ENCODE measurements around the gene MAMDC2. TPM values are rescaled to one million over a fixed set of nuclear protein-coding genes. Genes with fewer than 3 reads are reported as not detected.

Gene MAMDC2
- total RNA-seq, 2 donors from 2014 or later: 28.8 to 32.5 TPM

DNA sequence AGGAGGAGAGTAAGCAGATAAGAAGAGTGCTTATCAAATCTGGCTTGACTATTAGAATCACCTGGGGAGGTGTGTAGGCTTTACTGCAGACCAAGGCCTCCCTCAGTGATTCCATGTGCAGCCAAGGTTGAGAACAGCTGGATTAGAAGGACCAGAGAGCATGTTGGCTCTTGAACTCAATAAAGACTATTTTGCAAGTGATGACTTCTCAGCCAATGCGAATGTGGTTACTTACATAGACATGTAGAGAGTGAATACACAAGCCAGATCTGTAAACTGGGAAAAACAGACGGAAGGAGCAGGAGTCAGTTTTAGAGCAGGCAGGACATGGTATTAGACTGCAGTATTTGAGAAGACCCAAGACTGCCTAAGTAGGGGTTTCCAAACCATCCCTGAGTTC, 48.5 kb downstream of the MAMDC2 start:
- Histone ChIP-seq H3K27ac (peak overlapping the region; percentile 49 to 52), H3K4me1 (peaks cover 0 to 46% of the 10 kb centered on the region in 2 donors), H3K27me3 (no peaks in the 10 kb centered on the region), H3K36me3 (no peaks in the 10 kb centered on the region), H3K4me3 (no peak overlapping the region), H3K9me3 (no peaks in the 10 kb centered on the region)
- TF ChIP-seq, protein P1, sequence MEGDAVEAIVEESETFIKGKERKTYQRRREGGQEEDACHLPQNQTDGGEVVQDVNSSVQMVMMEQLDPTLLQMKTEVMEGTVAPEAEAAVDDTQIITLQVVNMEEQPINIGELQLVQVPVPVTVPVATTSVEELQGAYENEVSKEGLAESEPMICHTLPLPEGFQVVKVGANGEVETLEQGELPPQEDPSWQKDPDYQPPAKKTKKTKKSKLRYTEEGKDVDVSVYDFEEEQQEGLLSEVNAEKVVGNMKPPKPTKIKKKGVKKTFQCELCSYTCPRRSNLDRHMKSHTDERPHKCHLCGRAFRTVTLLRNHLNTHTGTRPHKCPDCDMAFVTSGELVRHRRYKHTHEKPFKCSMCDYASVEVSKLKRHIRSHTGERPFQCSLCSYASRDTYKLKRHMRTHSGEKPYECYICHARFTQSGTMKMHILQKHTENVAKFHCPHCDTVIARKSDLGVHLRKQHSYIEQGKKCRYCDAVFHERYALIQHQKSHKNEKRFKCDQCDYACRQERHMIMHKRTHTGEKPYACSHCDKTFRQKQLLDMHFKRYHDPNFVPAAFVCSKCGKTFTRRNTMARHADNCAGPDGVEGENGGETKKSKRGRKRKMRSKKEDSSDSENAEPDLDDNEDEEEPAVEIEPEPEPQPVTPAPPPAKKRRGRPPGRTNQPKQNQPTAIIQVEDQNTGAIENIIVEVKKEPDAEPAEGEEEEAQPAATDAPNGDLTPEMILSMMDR (IDR thresholded peaks at IDR 0.05): no peak
- no peak for DNase-seq (ENCODE audit: low spot score)

DNA sequence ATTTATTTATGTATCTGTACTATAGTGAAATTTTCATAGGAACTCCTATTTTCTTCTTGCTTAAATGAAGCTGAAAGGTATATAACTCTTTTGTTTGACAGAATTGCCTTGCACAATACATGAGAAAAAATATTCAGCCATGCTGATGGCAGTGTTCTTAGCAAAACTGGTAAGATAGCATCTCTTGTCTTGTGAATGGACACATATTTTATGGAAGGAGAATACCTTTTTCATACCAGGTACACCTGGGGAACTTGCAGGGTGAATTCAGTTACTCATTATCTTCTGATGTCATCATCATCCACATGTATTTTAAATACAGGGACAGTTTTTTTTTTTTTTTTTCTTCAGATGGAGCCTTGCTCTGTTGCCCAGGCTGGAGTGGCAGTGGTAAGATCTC, 49.4 kb downstream of the MAMDC2 start:
- Histone ChIP-seq H3K9me3 (no peaks in the 10 kb centered on the region), H3K4me1 (peaks cover 0 to 51% of the 10 kb centered on the region in 2 donors), H3K27ac (peak overlapping the region; percentile 37 to 53), H3K27me3 (no peaks in the 10 kb centered on the region), H3K36me3 (no peaks in the 10 kb centered on the region), H3K4me3 (no peak overlapping the region)
- TF ChIP-seq, protein P1 (IDR thresholded peaks at IDR 0.05): no peak
- DNase-seq (ENCODE audit: low spot score): no peak

DNA sequence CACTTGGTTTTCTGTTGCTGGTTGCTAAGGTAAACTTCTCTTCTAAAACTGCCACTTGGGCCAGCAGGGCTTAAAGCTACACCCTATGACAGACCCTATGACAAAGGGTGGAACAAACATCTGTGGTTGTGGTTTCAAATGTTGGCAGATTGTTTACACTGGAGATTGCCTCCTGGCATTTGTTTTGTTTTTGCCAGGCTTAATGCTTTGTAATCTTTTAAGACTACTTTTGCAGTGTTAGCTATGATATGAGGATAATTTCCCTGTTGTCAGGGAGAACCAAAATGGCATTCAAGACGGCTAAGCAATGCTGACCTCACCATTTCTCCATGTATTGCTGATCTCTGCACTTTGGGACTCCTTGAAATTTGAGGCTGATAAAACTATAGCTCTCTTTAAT, 50.3 kb downstream of the MAMDC2 start:
- TF ChIP-seq, protein P1 (IDR thresholded peaks at IDR 0.05): no peak
- Histone ChIP-seq H3K36me3 (no peaks in the 10 kb centered on the region), H3K4me3 (no peak overlapping the region), H3K9me3 (no peaks in the 10 kb centered on the region), H3K4me1 (peaks cover 0 to 49% of the 10 kb centered on the region in 2 donors), H3K27me3 (no peaks in the 10 kb centered on the region), H3K27ac (peak overlapping the region; percentile 37 to 53)
- no peak for DNase-seq (ENCODE audit: low spot score)

DNA sequence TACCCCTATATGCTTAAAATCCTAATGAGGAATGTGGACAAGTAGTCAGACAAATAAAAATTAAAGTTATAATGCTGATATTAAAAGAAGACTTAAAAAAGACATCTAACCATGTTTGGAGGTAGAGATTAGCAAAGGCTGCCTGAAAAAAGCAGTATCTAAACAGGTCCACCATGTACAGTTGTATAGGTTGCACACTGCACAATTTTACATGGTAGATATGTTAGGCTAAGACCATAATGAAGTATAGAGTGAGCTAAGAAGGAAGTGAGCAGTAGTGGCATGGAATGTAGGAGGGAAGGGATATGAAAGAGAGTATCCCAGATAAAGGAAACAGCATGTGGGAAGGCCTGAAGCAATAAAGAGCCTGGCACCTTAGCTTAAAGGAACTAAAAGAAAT, 51.1 kb downstream of the MAMDC2 start:
- TF ChIP-seq, protein P1 (IDR thresholded peaks at IDR 0.05): no peak
- H3K4me3 ChIP-seq: no peak overlapping the region
- H3K27me3 ChIP-seq: no peaks in the 10 kb centered on the region
- H3K36me3 ChIP-seq: no peaks in the 10 kb centered on the region
- DNase-seq (ENCODE audit: low spot score): no peak
- no peak overlapping the region for H3K27ac ChIP-seq
- peaks cover 0 to 42% of the 10 kb centered on the region in 2 donors for H3K4me1 ChIP-seq
- no peaks in the 10 kb centered on the region for H3K9me3 ChIP-seq

DNA sequence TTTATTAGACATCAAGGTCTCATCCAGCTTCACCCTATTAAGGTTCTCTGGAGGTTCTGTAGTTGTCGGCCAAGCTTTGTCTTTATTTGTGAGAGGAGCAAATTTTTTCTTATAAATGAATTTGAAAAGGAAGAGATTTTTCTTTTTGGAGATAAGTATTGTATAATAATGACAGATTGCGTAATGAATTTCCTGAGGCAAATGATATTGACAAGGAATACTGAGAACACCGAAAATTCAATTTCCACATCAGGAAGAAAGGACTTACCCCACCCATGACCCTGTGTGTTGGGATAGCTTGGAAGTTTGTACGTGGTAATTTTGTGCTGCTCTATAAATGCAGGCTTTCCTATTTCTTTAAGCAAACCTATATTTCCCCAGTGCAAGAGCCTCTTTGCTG, 53.5 kb downstream of the MAMDC2 start:
- Histone ChIP-seq H3K27ac (peak overlapping the region in 1 of 2 donors; percentile 5), H3K36me3 (no peaks in the 10 kb centered on the region), H3K4me1 (peaks cover 0 to 25% of the 10 kb centered on the region in 2 donors), H3K4me3 (no peak overlapping the region), H3K9me3 (no peaks in the 10 kb centered on the region), H3K27me3 (no peaks in the 10 kb centered on the region)
- TF ChIP-seq, protein P1 (IDR thresholded peaks at IDR 0.05): no peak
- no peak for DNase-seq (ENCODE audit: low spot score)

DNA sequence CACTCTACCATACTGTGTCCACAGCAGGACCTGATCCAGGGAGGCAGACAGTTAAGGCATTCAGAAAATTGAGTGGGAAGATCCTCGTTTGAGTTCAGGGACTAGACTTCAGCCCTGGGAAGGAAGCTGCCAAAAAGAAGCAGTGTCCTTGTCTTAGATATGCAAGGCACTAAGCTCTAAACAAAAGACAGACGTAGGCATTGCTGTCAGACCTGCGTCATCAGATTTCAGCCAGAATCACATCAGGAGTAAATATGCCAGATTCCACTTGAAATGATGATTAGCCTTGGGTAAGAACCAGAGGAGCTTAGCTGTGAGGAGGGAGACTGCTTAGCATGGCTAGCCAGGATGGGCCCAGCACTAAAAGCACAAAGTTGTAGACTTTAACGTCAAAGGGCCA, 56.7 kb downstream of the MAMDC2 start:
- Histone ChIP-seq H3K9me3 (no peaks in the 10 kb centered on the region), H3K4me3 (no peak overlapping the region), H3K27ac (peak overlapping the region in 1 of 2 donors; percentile 24), H3K36me3 (no peaks in the 10 kb centered on the region), H3K4me1 (peaks cover 0 to 5% of the 10 kb centered on the region in 2 donors), H3K27me3 (no peaks in the 10 kb centered on the region)
- peak; percentile 77 for DNase-seq (ENCODE audit: low spot score)
- TF ChIP-seq, protein P1 (IDR thresholded peaks at IDR 0.05): no peak
